ENCODE data around the gene SSX2IP.

GRCh38 chr1:84606977-84607376 is 83.3 kb downstream of the SSX2IP start:
- no peak for TF ChIP-seq CTCF (IDR thresholded peaks at IDR 0.05)
- TF ChIP-seq POLR2A (IDR thresholded peaks at IDR 0.05) = no peak

All from uterus (tissue), 2 donors.